ENCODE results near the gene PRDM1. TPM values are rescaled to one million over a fixed set of nuclear protein-coding genes. Genes with fewer than 3 reads are reported as not detected.

The PRDM1 gene
- polyA plus RNA-seq, 1 experiment = 3.7 TPM

GRCh38 chr6:106109029-106109428, 22.9 kb downstream of the PRDM1 start:
- H3K9me3 ChIP-seq (ENCODE audit: control insufficient read depth, insufficient read depth, low read length) = no peaks in the 10 kb centered on the region
- DNase-seq (ENCODE audit: low read depth, low spot score) = no peak
- TF ChIP-seq, protein P1, sequence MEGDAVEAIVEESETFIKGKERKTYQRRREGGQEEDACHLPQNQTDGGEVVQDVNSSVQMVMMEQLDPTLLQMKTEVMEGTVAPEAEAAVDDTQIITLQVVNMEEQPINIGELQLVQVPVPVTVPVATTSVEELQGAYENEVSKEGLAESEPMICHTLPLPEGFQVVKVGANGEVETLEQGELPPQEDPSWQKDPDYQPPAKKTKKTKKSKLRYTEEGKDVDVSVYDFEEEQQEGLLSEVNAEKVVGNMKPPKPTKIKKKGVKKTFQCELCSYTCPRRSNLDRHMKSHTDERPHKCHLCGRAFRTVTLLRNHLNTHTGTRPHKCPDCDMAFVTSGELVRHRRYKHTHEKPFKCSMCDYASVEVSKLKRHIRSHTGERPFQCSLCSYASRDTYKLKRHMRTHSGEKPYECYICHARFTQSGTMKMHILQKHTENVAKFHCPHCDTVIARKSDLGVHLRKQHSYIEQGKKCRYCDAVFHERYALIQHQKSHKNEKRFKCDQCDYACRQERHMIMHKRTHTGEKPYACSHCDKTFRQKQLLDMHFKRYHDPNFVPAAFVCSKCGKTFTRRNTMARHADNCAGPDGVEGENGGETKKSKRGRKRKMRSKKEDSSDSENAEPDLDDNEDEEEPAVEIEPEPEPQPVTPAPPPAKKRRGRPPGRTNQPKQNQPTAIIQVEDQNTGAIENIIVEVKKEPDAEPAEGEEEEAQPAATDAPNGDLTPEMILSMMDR (IDR thresholded peaks at IDR 0.05; ENCODE audit: low read depth, low read length) = no peak
- no peak overlapping the region for H3K27ac ChIP-seq (ENCODE audit: low read depth, low read length)
- H3K4me3 ChIP-seq (ENCODE audit: low read depth, low read length) = no peak overlapping the region
- ChIA-PET CTCF (no interaction called here), POLR2A (no interaction called here)
- H3K27me3 ChIP-seq (ENCODE audit: control insufficient read depth, insufficient read depth, low read length) = no peaks in the 10 kb centered on the region

DNA sequence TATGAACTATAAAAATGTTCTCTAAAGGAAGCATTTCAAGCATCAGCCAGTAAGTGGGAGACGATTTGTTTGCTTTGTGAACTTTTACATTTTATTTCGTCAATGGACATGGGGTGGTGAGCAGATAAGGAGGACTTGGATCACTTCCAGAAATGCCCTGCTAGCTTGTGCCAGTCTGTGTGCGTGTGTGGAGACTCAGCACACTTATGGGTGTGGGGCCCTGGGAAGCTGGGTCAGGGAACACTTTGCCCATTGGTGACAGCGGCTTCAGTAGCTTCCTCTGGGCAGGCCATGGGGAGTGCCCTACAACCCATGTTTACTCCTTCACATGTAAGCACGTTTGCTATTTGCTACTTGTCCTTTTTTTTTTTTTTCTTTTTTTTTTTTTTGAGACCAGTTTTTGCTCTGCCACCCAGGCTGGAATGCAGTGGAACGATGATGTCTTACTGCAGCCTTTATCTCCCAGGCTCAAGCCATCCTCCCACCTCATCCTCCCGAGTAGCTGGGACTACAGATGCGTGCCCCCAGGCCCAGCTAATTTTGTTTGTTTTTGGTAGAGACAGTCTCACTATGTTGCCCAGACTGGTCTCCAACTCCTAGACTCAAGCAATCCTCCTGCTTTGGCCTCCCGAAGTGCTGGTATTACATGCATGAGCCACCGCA, 24.2 kb downstream of the PRDM1 start:
- TF ChIP-seq, protein P1 (IDR thresholded peaks at IDR 0.05; ENCODE audit: low read depth, low read length) = no peak
- Histone ChIP-seq H3K4me3 (ENCODE audit: low read depth, low read length) (no peak overlapping the region), H3K27me3 (ENCODE audit: control insufficient read depth, insufficient read depth, low read length) (no peaks in the 10 kb centered on the region), H3K9me3 (ENCODE audit: control insufficient read depth, insufficient read depth, low read length) (no peaks in the 10 kb centered on the region), H3K27ac (ENCODE audit: low read depth, low read length) (no peak overlapping the region)
- POLR2A ChIA-PET = interaction anchor here (0.7 kb wide), 2 partner anchors 11 to 26 kb away, joined by 5 to 6 read pairs; no protein-coding TSS in a partner anchor
- no peak for DNase-seq (ENCODE audit: low read depth, low spot score)
- CTCF ChIA-PET = no interaction called here

DNA sequence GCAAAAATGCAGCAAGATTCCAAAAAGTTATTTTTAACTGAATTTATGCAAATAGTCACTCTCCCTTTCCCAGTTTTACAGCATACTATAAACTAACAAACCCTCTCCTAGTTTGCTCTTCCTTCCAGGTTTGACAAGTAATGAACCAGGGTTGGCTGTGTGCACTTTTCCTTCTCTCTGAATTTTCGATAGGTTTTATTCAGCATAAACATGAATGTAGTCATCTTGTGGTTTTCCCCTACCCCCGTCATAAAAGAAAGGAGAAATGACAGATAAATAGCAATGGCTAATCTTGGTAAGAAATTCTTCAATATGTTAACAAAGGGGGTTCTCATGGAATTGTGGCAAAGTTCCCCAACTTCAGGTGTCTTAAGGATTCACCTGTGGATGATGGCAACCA, 26.3 kb downstream of the PRDM1 start:
- no peak overlapping the region for H3K27ac ChIP-seq (ENCODE audit: low read depth, low read length)
- H3K4me3 ChIP-seq (ENCODE audit: low read depth, low read length) = no peak overlapping the region
- H3K27me3 ChIP-seq (ENCODE audit: control insufficient read depth, insufficient read depth, low read length) = no peaks in the 10 kb centered on the region
- CTCF ChIA-PET = interaction anchor here (1.5 kb wide), 1 partner anchor 110 kb away, joined by 8 read pairs; no protein-coding TSS in a partner anchor
- no peak for DNase-seq (ENCODE audit: low read depth, low spot score)
- POLR2A ChIA-PET = no interaction called here
- TF ChIP-seq, protein P1 (IDR thresholded peaks at IDR 0.05; ENCODE audit: low read depth, low read length) = no peak
- H3K9me3 ChIP-seq (ENCODE audit: control insufficient read depth, insufficient read depth, low read length) = no peaks in the 10 kb centered on the region

- POLR2A ChIA-PET = no interaction called here
- Histone ChIP-seq H3K9me3 (ENCODE audit: control insufficient read depth, insufficient read depth, low read length) (no peaks in the 10 kb centered on the region), H3K27ac (ENCODE audit: low read depth, low read length) (no peak overlapping the region), H3K27me3 (ENCODE audit: control insufficient read depth, insufficient read depth, low read length) (no peaks in the 10 kb centered on the region), H3K4me3 (ENCODE audit: low read depth, low read length) (no peak overlapping the region)
- TF ChIP-seq, protein P1 (IDR thresholded peaks at IDR 0.05; ENCODE audit: low read depth, low read length) = no peak
- no peak for DNase-seq (ENCODE audit: low read depth, low spot score)
- CTCF ChIA-PET = no interaction called here
Measured at GRCh38 chr6:106113256-106113959, 27.3 kb downstream of the PRDM1 start.

DNA sequence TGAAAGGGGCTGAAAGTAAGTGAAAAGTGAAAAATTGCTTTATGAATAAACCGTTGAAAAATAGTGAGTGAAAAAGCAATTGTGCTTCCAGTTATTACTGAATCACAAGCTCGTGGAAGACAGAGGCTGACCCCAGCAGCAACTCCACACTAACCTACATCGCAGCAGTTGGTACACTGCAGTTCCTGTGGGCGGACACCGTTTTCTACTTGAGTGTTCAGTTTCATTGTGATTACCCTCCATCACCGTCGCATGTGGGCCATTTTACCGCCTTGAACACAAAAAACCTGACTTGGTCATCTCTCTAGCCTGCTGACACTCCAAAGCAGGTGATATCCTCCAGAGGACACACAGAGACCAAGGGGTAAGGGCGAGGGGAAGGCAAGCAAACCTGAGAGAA, 28.4 kb downstream of the PRDM1 start:
- H3K9me3 ChIP-seq (ENCODE audit: control insufficient read depth, insufficient read depth, low read length) = no peaks in the 10 kb centered on the region
- ChIA-PET CTCF (no interaction called here), POLR2A (no interaction called here)
- H3K27me3 ChIP-seq (ENCODE audit: control insufficient read depth, insufficient read depth, low read length) = no peaks in the 10 kb centered on the region
- no peak overlapping the region for H3K27ac ChIP-seq (ENCODE audit: low read depth, low read length)
- no peak overlapping the region for H3K4me3 ChIP-seq (ENCODE audit: low read depth, low read length)
- TF ChIP-seq, protein P1 (IDR thresholded peaks at IDR 0.05; ENCODE audit: low read depth, low read length) = no peak
- no peak for DNase-seq (ENCODE audit: low read depth, low spot score)

All from AG04450 (cell line).